Stimulated activated CD4-positive, alpha-beta T cell treated with anti-CD3 and anti-CD28 coated beads, Interleukin-2, amount 100 ng/mL, for 24 hours (primary cell): Measurements from ENCODE around the gene FAM78A.

ENCODE experiments used
- DNase-seq, 2 donors: peaks; one replicate each; pipeline ENCODE4 v3.0.0-alpha.2; 2020

The FAM78A gene, protein sequence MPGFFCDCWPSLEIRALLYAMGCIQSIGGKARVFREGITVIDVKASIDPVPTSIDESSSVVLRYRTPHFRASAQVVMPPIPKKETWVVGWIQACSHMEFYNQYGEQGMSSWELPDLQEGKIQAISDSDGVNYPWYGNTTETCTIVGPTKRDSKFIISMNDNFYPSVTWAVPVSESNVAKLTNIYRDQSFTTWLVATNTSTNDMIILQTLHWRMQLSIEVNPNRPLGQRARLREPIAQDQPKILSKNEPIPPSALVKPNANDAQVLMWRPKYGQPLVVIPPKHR

DNA sequence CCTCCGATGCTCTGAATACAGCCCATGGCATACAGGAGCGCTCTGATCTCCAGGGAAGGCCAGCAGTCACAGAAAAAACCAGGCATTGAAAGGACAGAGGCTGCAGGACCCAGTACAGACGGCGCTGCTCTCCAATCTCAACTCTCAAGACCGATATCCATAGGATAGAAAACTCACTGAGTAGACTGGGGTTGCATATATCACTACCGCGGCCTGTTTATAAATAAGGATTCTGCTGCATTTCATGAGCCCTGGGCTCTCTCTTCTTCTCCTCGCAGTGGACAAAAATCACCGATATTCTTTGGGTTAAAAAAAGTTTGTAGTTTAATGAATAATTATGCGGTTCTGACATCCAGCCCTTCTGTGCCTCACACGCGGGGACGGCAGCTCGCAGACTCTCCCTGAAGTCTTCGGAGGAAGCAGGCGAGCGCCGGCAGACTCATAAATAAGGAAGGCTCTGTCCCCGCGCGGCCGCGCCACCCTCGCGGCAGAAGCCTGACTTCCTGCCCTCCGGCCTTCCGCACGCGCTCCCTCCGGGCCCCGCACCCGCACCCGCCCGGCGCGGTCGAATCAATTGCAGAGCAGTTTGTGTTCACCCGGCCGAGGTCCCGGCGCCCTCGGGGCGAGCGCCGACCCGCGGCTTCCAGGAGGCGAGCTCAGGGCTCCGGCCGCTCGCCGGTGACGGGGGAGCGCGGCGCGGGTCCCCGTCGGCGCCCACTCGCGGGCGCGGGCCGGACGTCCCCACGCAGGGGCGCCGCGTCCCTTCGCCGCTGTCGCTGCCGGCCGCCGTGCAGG, at the start of gene FAM78A:
TSS of gene FAM78A (minus strand) at position 417 of the 795 bp plus-strand sequence. CDS start at position 86, 331 bp downstream.
- DNase-seq = peak; percentile 62 to 67

DNA sequence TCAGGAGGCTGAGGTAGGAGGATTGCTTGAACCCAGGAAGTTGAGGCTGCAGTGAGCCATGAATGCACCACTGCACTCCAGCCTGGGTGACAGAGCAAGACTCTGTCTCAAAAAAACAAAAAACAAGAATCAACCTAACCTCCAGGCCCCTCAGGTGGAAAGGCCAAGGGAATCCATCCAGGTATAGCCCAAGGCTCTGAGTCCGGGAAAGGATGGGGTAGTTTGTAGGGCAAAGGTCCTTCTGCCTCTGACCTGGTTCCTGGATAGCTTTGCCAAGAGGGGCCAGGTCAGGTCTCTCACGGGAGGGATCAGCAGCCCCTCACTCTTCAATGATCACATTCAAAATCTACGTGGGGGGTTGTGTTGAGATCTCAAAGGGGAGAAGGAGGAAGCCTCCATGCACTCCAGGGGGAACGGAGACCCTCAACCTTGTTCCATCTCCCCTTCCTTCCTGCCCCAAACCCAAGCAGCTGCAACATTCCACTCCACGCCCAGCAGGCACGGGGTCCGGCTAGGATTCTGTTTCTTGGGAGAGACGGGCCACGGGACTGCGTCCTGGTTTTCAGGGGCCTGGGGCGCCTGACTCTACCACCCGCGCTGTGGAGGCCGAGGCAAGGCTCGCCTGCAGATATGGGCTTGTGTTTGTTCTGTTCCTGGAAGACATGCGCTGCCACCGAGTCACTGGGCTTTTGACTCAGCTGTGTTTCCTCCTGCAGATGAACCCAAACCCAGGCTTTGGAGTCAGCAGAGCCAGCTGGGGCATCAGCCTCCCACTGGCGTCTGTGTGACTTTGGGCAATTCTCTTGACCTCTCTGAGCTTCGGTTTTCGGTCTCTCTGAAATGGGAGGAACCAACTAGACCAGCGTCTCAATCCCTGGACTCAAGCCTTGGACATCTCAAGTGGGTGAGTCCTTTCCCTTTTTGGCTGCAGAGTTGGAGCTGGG, 48.7 kb upstream of the FAM78A start:
- DNase-seq = no peak

DNA sequence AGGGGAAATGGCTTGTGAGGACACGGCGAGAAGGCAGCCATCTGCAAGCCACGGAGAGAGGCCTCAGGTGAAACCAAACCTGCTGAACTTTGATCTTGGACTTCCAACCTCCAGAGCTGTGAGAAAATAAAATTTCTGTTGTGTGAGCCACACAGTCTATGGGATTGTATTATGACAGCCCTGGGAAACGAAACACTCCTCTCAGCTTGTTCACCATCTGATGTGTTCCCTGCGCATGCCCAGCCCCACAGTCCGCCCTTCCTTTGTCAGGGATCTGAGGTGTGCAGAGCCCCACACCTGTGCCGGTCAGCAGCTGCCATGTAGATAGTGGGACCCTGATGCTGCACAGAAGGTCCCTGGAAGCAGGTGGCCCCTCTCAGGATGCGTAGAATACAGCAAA, 47.3 kb upstream of the FAM78A start:
- DNase-seq = no peak

DNA sequence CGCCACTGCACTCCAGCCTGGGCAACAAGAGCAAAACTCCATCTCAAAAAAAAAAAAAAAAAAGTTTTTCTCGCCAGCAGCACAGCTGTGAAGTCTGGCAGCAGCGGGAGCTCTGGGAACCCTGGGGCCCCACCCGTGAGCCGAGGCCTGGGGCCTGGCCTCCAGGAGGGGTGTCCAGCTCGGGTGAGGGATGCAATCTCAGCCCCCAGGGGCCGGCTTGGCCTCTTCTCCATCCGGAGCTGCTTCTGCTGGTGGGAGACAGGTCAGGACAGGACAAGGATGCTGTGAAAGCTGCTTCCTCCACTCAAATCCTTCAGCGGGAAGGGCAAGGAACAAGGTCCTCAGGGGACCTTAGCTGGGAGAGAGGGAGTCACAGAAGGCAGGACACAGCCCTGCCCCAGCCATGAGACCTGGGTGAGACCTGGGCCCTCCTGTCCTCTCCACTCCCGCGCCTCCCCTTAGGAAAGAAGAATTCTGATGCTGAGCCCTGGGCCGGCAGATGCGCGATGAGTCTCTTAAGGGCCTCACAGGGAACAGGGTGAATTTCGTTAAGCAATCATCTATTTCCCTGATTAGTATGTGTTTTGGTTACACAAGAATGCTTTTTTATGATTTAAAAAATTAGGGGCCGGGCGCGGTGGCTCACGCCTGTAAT, 43.8 kb upstream of the FAM78A start:
- DNase-seq = no peak

DNA sequence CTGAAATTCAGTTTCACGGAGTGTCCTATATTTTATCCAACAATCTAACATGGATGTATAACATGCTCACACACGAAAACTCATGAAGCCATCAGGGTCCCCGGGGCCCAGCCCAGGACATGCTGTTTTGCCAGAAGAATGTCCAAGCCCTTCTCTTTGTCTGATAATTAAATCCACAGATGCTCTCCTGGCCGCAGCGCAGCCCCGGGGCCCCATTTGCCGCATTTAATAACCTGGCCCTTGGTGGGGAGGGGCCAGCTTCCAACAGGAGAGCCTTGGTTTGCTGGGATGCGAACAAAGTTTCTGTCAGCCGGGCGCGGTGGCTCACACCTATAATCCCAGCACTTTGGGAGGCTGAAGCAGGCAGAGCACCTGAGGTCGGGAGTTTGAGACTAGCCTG, 43.2 kb upstream of the FAM78A start:
- no peak for DNase-seq

DNA sequence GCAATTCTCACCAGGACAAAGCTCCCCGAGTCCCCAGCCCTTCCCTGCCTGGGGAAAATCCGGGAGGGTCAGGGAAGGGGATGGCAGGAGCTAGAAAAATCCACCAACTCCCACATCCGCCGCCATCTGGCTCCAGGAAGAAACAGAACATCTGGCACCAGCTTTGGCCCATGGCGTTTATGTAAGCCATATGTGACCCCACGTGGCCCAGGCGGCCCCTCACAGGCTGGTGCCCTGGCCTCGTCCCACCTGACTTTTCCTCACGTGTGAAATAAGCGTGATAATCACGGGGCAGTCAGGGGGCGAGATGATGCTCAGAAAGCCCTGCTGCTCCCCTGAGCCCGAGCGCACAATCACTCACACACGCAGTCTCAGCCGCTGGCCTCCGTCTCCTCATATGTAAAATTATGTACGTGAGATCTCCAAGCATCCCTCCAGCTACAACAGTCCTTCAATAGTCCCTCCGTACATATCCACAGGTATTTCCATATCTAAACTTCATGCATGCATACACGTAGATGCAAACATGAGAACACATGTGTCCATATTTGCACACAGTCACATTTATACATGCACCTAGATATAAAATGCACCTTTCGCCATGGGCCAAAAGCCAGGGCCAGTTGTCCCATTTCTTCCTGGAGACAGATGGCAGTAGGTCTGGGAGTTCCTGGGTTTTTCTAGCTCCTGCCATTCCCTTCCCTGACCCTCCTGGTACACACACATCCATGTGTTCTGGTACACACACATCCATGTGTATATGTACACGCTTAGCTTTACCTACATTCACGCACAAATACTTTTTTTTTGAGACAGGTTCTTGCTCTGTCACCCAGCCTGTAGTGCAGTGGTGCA, 42.1 kb upstream of the FAM78A start:
- DNase-seq = no peak

DNA sequence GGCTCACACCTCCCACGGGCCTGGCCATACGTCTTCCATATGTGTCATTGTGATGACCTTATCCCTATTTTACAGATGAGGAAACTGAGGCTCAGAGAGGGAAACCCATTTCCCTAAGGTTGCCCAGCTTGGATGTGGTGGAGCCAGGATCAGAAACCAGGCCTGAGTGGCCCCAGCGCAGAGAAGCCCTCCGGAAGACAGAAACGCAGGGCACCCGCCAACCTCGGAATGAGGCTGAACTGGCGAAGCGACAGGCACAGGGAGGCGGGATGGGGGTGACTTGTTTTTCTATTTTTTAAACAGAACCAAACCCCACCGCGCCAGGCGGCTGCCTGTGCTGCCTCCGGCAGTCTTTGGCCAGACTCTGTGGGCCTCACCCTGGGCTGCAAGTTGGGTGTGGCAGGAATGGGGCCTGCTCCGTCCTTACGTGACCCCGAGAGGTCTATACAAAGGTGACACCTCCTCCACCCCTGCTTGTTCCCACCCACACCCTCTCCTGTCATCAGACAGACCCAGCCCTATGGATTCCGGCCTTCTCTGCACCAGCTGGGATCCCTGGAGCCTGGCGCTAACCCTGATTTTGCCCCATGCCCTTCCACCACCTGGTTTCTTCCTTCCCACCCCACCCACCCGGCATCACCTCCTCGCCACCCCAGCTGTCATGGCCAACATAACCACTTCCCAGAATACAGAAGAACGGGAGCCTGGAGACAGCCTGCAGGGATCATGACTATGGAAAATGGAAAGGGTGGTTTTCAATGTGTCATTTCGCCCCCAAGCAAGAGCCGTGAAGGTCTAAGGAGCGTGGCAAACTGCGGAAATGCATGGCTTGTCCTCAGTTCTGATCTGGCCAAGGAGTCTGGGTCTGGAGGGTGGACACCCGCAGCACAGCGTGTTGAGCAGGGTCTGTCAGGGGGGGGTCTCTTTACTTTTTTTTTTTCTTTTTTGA, 36.8 kb upstream of the FAM78A start:
- DNase-seq = no peak

DNA sequence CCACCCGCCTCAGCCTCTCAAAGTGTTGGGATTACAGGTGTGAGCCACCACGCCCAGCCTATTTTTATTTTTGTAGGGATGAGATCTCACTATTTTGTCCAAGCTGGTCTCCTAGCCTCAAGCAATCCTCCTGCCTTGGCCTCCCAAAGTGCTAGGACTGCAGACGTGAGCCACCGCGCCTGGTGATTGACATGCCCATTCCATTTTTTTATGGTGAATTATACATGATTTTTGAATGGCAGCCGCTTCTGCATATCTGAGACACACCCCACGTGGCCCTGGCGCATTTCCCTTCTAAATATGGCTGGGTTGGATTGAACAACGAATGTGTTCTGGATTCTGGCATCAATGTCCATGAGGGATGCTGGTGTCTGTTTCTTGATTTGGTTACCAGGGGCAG, 35.9 kb upstream of the FAM78A start:
- DNase-seq = no peak

DNA sequence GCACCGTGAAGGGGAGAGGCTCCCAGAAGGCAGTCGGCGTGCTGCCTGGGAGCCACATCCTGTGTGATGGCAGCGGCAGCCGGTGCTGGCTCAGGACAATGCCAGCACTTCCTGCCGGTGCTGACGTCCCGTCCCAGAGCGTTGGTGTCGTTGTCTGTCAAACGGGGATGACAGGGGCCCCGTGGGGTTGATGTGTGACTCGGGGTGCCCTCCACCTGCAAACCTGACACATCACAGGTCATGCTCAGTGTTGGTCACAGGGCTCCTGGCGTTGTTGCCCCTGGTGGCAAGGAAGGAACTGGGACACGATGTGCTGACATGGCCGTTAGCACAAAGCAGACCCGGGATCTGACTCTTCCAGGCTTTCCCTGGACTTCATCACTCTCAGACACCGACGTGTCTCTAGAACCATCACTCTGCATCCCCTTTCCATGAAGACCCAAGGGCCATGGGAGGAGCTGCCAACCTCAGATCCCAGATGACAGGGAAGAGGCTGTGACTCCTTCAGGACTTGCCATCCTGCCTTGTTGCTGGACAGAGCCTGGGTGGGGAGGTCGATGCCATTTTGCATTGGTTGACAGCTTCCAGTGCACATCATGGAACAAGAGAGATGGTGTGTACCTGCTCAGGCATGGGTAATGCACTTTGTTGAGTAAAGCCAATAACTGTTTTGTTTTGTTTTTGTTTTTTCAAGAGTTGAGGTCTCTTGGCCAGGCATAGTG, 34.7 kb upstream of the FAM78A start:
- peak; percentile 62 to 64 for DNase-seq

DNA sequence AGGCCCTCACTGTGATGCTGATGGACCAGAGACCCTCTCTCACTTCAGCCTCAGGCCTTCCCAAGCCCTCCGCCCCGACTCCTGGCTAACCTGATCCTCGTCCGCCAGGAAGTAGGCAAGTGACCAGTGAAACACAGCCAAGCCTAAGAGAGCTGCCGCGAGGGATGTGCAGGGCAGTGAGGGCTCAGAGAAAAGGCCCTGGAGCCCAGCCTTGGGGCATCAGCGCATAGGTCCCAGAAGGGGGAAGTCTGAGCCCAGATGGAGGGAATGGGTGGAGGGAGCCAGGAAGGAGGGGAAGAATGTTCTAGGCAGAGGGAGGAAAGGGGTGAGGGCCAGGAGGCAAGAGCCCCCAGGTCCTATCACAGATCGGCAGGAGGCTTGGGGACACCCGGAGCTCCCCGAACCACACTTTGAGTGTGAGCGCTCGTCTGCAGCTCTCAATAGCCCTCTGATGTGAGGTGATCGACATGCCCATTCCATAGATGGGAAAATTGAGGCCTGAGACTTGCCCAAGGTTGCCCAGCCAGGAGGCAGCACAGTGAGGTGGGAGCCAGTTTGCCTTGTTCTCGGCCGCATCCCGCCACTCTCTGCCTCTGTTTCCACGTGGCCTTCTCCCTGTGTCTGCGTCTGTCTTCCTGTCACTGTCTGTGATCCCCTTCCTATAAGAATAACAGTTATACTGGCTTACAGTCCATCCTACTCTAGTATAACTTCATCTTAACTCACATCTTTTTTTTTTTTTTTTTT, 33.4 kb upstream of the FAM78A start:
- DNase-seq = no peak

DNA sequence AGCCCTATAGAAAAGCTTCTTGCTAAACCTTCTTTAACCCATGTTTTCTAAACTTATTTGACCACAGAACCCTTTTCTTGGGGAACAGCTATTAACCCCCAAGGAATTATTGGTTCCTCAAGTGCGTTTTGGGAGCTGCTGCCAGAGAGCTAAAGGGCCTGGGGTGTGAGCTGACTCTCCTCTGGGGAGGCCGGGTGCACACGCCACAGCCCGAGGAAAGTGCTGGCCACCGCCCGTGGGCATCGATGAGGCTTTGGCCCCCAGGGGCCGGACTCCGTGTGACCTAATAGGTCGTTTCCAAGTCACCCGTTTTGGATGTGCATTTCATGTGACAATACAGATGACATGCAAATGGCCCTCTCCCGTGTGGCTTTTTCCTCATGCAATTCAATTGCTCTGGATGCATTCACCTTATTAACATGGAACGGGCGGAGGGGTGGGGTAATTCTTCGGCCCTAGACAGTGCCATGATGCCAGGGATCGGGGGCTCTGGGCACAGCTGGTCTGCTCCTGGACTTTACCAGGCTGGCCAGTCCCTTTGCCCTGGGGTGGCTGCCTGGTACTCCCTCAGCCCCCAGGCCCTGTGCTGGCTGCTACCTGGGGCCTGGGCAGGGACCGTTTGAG, 32.7 kb upstream of the FAM78A start:
- no peak for DNase-seq

DNA sequence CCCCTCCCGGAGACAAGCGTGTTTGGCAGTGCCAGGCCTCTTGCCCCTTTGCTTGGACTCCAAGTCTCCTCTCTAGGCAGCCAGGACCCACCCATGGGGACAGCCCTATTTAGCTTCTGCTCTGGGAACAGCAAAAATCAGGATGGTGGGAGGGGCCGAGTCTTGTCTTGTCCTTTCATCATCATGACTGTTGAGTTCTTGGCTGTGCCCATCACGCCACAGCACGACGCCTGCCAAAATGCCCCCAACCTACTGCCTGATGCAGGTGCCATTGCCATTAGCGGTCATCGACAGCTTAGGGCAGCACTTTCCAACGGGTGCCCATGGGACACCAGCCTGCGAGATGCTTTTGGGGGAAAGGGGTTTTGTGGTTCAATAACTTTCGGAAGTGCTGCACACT, 32.1 kb upstream of the FAM78A start:
- DNase-seq = no peak

DNA sequence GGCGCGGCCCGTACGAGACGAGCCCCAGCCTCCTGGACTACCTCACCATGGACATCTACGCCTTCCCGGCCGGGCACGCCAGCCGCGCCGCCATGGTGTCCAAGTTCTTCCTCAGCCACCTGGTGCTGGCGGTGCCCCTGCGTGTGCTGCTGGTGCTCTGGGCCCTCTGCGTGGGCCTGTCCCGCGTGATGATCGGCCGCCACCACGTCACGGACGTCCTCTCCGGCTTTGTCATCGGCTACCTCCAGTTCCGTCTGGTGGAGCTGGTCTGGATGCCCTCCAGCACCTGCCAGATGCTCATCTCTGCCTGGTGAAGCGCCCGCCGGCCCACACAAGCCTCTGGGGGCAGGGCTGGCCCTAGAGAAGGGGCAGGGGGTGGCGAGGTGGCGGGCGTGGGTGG, 31.7 kb upstream of the FAM78A start:
- no peak for DNase-seq

DNA sequence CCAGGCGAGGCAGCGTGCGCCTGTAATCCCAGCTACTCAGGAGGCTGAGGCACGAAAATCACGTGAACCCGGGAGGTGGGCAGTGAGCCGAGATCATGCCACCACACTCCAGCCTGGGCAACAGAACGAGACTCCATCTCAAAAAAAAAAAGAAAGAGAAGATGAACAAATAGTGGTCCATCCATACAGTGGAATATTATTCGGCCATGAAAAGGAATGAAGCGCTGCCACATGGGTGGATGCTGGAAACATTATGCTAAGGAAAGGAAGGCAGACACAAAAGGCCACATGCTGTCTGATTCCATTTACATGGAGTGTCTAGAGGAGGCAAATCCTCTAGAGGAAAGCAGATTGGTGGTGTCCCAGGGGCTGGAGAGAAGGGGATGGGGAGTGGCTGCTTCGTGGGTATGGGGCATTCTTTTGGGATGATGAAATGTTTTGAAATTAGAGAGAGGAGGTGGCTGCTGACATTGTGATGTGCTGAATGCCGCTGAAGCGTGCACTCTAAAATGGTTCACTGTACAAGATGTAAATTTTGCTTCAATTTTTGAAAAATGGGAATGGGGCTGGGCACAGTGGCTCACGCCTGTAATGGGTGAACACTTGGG, 30.2 kb upstream of the FAM78A start:
- no peak for DNase-seq

DNA sequence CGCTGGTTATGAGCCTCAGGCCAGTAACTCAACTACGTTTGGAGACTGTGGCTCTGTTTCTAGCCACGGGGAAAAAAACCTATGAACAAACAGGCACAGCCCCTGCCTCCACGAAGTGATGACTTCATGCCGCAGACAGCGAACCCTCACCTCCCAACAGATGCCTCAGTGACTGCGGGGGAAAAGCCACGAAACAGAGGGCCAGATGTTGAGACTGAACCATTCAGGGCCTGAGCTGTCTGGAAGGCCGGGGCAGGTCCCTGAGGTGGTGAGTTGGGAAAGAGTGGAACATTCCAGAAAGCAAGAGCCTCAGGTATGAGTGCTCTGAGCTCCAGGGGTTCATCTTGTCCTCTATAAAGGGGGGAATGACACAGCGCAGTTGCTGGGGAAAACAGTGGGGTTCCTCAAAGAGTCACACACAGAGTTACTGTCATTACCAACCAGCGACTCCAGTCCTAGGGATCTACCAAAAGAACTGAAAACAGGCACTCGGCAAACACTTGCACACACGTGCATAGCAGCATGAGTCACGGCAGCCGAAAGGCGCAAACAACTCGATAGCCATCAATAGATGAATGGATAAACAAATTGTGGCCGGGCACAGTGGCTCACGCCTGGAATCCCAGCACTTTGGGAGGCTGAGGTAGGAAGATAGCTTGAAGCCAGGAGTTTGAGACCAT, 28.5 kb upstream of the FAM78A start:
- no peak for DNase-seq

DNA sequence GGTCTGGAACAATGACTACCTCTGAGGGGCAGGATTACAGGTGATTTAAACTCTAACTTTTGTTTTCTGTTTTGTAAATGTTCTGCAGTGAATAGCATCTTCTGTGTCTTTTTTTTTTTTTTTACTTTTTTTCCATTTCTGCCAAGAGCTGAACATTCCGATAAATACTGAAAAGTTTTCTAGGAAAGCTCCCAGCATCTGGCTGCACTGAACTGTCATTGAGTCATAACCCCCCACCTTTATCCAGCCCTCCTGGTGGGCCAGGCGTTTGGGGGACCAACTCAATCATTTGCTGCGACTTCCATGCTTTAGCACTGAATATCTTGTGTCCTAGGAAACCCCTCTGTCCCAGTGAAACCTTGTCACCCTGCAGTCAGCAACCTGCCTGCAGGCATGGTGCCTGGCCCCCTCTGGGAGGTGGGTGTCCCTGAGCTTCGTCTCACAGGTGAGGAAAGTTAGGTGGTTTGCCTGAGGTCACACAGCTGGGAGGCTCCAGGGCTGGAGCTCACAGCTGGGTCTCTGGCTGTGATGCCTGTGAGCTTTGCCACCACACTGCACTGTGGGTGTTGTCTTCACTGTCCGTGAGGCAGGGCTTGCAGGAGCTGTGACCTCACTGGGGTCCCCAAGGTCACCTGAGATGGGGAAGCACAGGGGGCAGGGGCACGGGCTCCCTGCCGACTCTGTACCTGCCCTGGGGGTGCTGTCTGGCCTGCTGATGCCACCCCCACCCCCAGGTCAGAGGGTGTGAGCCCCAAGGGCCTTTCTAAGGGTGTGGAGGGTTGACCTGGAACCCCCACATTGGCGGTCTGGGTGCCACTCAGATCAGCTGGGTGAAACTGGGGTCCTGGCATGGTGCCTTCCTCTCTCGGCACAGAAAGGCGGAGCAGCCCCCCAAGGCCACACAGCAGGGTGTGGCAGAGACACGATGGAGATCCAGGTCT, 27.3 kb upstream of the FAM78A start:
- DNase-seq = no peak
